SK-N-MC (cell line): ENCODE measurements around the gene TNC.

Source experiments
- EZH2 ChIP-seq: fragments of 200-600 bp; sonication (generic); IDR thresholded peaks from one replicate; pipeline ENCODE4 v1.6.1; 2017; ENCODE audit warnings: antibody characterized with exemption
- POLR2AphosphoS5 ChIP-seq: IDR thresholded peaks from 2 replicates; pipeline ENCODE4 v1.6.1; 2012; ENCODE audit warnings: mild to moderate bottlenecking, low read depth, low read length, borderline replicate concordance

DNA sequence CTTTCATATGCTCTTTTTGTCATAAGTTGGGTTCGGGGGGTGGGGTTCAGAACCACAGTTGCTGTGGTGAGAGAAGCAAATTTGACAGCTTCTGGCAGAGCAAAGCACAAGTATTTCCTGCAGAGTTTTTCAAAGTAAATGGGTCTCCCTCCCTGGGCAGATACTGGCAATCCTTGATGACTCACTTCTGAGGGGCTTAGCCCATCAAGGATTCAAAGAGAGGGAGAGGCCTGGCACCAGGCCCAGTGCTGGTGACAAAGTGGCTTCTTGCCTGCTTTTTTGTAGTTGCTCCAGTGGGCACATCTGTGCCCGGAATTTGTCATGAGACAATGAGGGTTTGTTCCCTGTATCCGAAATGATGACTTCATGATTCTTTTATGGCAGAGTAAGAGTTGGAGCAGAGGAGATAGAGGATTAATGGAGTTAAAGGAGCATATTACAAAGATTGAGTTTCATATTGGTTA, 46.6 kb upstream of the TNC start:
- TF ChIP-seq EZH2 (no peak), POLR2AphosphoS5 (no peak)
